PFSK-1 (cell line): ENCODE results near the gene SMTNL1.

Experiments
- FOXP2 ChIP-seq: optimal IDR thresholded peaks from 2 replicates; pipeline ENCODE3; 2011; ENCODE audit warnings: borderline replicate concordance, control low read depth, inconsistent platforms; ENCODE audit not compliant: insufficient read depth; ENCODE audit errors: extremely low read length, extremely low read depth
- POLR2AphosphoS5 ChIP-seq: IDR thresholded peaks from 2 replicates; pipeline ENCODE4 v1.6.1; 2012; ENCODE audit warnings: low read depth, mild to moderate bottlenecking, control low read depth, low read length, moderate library complexity
- SIN3A ChIP-seq: IDR thresholded peaks from 2 replicates; pipeline ENCODE4 v1.6.1; 2012; ENCODE audit warnings: mild to moderate bottlenecking, low read length, moderate library complexity, borderline replicate concordance; ENCODE audit not compliant: insufficient read depth
- TF ChIP-seq, protein P1 (sequence below), 2 experiments: IDR thresholded peaks; 2 replicates each; pipeline versions ENCODE4 v1.6.1 to v1.8.0; 2011 to 2012; ENCODE audit warnings: low read depth in 2 of 2, low read length in 2 of 2, control low read depth in 1 of 2, inconsistent platforms in 1 of 2, mild to moderate bottlenecking in 1 of 2, moderate library complexity in 1 of 2; ENCODE audit not compliant: insufficient read depth in 1 of 2

DNA sequence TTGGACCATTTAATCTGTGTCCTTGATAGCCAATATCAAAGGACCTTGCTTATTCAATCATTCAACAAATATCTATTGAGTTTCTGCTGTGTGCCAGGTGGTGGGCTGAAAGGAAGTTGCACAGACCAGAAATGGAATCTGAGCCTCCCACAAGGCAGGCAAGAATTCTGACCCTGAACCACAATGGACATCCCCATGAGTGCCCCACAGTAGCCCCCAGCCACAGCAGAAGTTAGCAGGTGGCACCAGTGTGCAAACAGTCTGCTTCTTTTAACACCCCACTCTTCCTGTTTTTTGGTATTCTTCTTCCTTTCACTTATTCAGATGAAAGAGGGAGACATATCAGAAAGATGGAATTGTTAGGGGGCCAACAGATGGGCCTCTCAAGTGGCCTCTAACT, 47.9 kb downstream of the SMTNL1 start:
- TF ChIP-seq POLR2AphosphoS5, result no peak
- TF ChIP-seq, protein P1, sequence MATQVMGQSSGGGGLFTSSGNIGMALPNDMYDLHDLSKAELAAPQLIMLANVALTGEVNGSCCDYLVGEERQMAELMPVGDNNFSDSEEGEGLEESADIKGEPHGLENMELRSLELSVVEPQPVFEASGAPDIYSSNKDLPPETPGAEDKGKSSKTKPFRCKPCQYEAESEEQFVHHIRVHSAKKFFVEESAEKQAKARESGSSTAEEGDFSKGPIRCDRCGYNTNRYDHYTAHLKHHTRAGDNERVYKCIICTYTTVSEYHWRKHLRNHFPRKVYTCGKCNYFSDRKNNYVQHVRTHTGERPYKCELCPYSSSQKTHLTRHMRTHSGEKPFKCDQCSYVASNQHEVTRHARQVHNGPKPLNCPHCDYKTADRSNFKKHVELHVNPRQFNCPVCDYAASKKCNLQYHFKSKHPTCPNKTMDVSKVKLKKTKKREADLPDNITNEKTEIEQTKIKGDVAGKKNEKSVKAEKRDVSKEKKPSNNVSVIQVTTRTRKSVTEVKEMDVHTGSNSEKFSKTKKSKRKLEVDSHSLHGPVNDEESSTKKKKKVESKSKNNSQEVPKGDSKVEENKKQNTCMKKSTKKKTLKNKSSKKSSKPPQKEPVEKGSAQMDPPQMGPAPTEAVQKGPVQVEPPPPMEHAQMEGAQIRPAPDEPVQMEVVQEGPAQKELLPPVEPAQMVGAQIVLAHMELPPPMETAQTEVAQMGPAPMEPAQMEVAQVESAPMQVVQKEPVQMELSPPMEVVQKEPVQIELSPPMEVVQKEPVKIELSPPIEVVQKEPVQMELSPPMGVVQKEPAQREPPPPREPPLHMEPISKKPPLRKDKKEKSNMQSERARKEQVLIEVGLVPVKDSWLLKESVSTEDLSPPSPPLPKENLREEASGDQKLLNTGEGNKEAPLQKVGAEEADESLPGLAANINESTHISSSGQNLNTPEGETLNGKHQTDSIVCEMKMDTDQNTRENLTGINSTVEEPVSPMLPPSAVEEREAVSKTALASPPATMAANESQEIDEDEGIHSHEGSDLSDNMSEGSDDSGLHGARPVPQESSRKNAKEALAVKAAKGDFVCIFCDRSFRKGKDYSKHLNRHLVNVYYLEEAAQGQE (IDR thresholded peaks at IDR 0.05; ENCODE audit: insufficient read depth in 1 of 2, low read depth in 2 of 2, low read length in 2 of 2), result no peak
- no peak for TF ChIP-seq SIN3A
- no peak for TF ChIP-seq FOXP2
